Neural progenitor cell (in vitro differentiated cells): ENCODE results near the gene BPIFB2. TPM values are rescaled to one million over a fixed set of nuclear protein-coding genes. Genes with fewer than 3 reads are reported as not detected.

Experiments
- DNase-seq: peaks from one replicate; pipeline ENCODE4 v3.0.0-alpha.2; 2016; ENCODE audit warnings: low spot score
- H2AFZ ChIP-seq: fragments of 200-600 bp; sonication (generic); replicated peaks from 2 replicates; pipeline ENCODE4 v1.6.1; 2016; ENCODE audit warnings: antibody characterized with exemption
- H3F3A ChIP-seq: fragments of 200-600 bp; sonication (generic); 2 replicates; pipeline ENCODE4 v1.6.1; 2016; ENCODE audit warnings: antibody characterized with exemption, low read depth
- H3K27ac ChIP-seq: fragments of 200-600 bp; sonication (generic); 2 replicates; pipeline ENCODE4 v1.5.1; 2016; ENCODE audit warnings: mild to moderate bottlenecking
- H3K27me3 ChIP-seq: fragments of 200-600 bp; sonication (generic); 2 replicates; pipeline ENCODE4 v1.6.1; 2016; ENCODE audit warnings: mild to moderate bottlenecking, moderate library complexity
- H3K36me3 ChIP-seq: fragments of 200-600 bp; sonication (generic); 2 replicates; pipeline ENCODE4 v1.5.1; 2016
- H3K4me1 ChIP-seq: fragments of 200-600 bp; sonication (generic); 2 replicates; pipeline ENCODE4 v1.6.1; 2016; ENCODE audit warnings: mixed run types
- H3K4me2 ChIP-seq: fragments of 200-600 bp; sonication (generic); 2 replicates; pipeline ENCODE4 v1.6.1; 2016
- H3K4me3 ChIP-seq: fragments of 200-600 bp; sonication (generic); 2 replicates; pipeline ENCODE4 v1.5.1; 2016
- H3K79me2 ChIP-seq: fragments of 200-600 bp; sonication (generic); 2 replicates; pipeline ENCODE4 v1.6.1; 2016; ENCODE audit warnings: low read depth
- H3K9ac ChIP-seq: fragments of 200-600 bp; sonication (generic); 2 replicates; pipeline ENCODE4 v1.6.1; 2016
- H3K9me3 ChIP-seq: fragments of 200-600 bp; sonication (generic); 2 replicates; pipeline ENCODE4 v1.5.1; 2016; ENCODE audit warnings: low read depth
- H4K20me1 ChIP-seq: fragments of 200-600 bp; sonication (generic); 2 replicates; pipeline ENCODE4 v1.6.1; 2016; ENCODE audit warnings: low read depth
- H3K27ac Mint-ChIP-seq: 3 replicates; pipeline ENCODE4 v1.8.0; 2021; ENCODE audit warnings: mixed read lengths
- H3K27me3 Mint-ChIP-seq: 2 replicates; pipeline ENCODE4 v1.8.0; 2022; ENCODE audit warnings: low read depth, mild to moderate bottlenecking, inconsistent platforms, moderate library complexity, mixed read lengths; ENCODE audit not compliant: insufficient read depth
- H3K36me3 Mint-ChIP-seq: 3 replicates; pipeline ENCODE4 v1.8.0; 2021; ENCODE audit warnings: mixed read lengths
- H3K4me1 Mint-ChIP-seq: 3 replicates; pipeline ENCODE4 v1.8.0; 2021; ENCODE audit warnings: mixed read lengths
- H3K4me3 Mint-ChIP-seq: 3 replicates; pipeline ENCODE4 v1.8.0; 2021; ENCODE audit warnings: mild to moderate bottlenecking, moderate library complexity, mixed read lengths
- H3K9me3 Mint-ChIP-seq: 3 replicates; pipeline ENCODE4 v1.8.0; 2020; ENCODE audit warnings: mixed read lengths
- CTCF ChIP-seq: fragments of 200-600 bp; sonication (generic); IDR thresholded peaks from 2 replicates; pipeline ENCODE4 v1.5.1; 2017; ENCODE audit warnings: antibody characterized with exemption, mild to moderate bottlenecking
- EZH2 ChIP-seq: fragments of 200-600 bp; sonication (generic); IDR thresholded peaks from 2 replicates; pipeline ENCODE4 v1.6.1; 2017; ENCODE audit warnings: antibody characterized with exemption, mild to moderate bottlenecking, moderate library complexity
- EZH2phosphoT487 ChIP-seq: fragments of 200-600 bp; sonication (generic); IDR thresholded peaks from 2 replicates; pipeline ENCODE4 v1.6.1; 2017; ENCODE audit warnings: antibody characterized with exemption
- total RNA-seq: library from RNA; depleted of rRNA; stranded (reverse); fragments of >200 nt; gene quantifications from 2 replicates; pipeline ENCODE4 v1.2.3, GENCODE V29; 2015; ENCODE audit warnings: low replicate concordance

Gene BPIFB2
- not detected in 2 replicates for total RNA-seq

- Mint-ChIP-seq H3K4me1 (peaks cover 26% of the 10 kb centered on the region), H3K27me3 (peaks cover 18% of the 10 kb centered on the region), H3K27ac (peak within 1 kb of the TSS; percentile 57), H3K36me3 (no peaks in the 10 kb centered on the region), H3K4me3 (no peak within 1 kb of the TSS), H3K9me3 (peaks cover 2% of the 10 kb centered on the region)
- Histone ChIP-seq H3K4me2 (no peak within 1 kb of the TSS), H3K4me3 (no peak within 1 kb of the TSS), H3K9ac (no peak within 1 kb of the TSS), H3K27me3 (no peaks in the 10 kb centered on the region), H3F3A (no peaks in the 10 kb centered on the region), H3K27ac (no peak within 1 kb of the TSS), H3K36me3 (no peaks in the 10 kb centered on the region), H3K9me3 (no peaks in the 10 kb centered on the region), H2AFZ (no peak within 1 kb of the TSS), H3K79me2 (no peaks in the 10 kb centered on the region), H4K20me1 (no peaks in the 10 kb centered on the region), H3K4me1 (no peaks in the 10 kb centered on the region)
- no peak for DNase-seq
- no peak for TF ChIP-seq EZH2
- no peak for TF ChIP-seq CTCF
- no peak for TF ChIP-seq EZH2phosphoT487
Measured at GRCh38 chr20:33007376-33008335, at the start of gene BPIFB2. TSS of gene BPIFB2 (plus strand) at chr20:33007704. CDS start at chr20:33008575, 871 bp downstream.

GRCh38 chr20:32958574-32958973 is 48.9 kb upstream of the BPIFB2 start:
- no peaks in the 10 kb centered on the region for H3K36me3 ChIP-seq
- DNase-seq: no peak
- no peak overlapping the region for H2AFZ ChIP-seq
- H3K4me3 ChIP-seq: no peak overlapping the region
- peaks cover 30% of the 10 kb centered on the region for H3K27me3 ChIP-seq
- H3K36me3 Mint-ChIP-seq: no peaks in the 10 kb centered on the region
- H4K20me1 ChIP-seq: no peaks in the 10 kb centered on the region
- peaks cover 12% of the 10 kb centered on the region for H3K27me3 Mint-ChIP-seq
- peaks cover 11% of the 10 kb centered on the region for H3K9me3 ChIP-seq
- H3K4me1 Mint-ChIP-seq: no peaks in the 10 kb centered on the region
- no peaks in the 10 kb centered on the region for H3F3A ChIP-seq
- no peak overlapping the region for H3K27ac Mint-ChIP-seq
- no peak overlapping the region for H3K4me3 Mint-ChIP-seq
- H3K9me3 Mint-ChIP-seq: peaks cover 16% of the 10 kb centered on the region
- H3K27ac ChIP-seq: no peak overlapping the region
- H3K9ac ChIP-seq: no peak overlapping the region
- no peaks in the 10 kb centered on the region for H3K79me2 ChIP-seq
- no peak overlapping the region for H3K4me2 ChIP-seq
- H3K4me1 ChIP-seq: no peaks in the 10 kb centered on the region
- no peak for TF ChIP-seq EZH2
- TF ChIP-seq CTCF: no peak
- no peak for TF ChIP-seq EZH2phosphoT487

- Histone ChIP-seq H2AFZ (no peak overlapping the region), H3K4me1 (no peaks in the 10 kb centered on the region), H4K20me1 (no peaks in the 10 kb centered on the region), H3K27me3 (peaks cover 20% of the 10 kb centered on the region), H3K27ac (no peak overlapping the region), H3K9me3 (peaks cover 11% of the 10 kb centered on the region), H3K36me3 (no peaks in the 10 kb centered on the region), H3K4me3 (no peak overlapping the region), H3K79me2 (no peaks in the 10 kb centered on the region), H3F3A (no peaks in the 10 kb centered on the region), H3K4me2 (no peak overlapping the region), H3K9ac (no peak overlapping the region)
- Mint-ChIP-seq H3K27me3 (peaks cover 13% of the 10 kb centered on the region), H3K27ac (peak overlapping the region; percentile 9), H3K4me1 (no peaks in the 10 kb centered on the region), H3K4me3 (no peak overlapping the region), H3K9me3 (peaks cover 13% of the 10 kb centered on the region), H3K36me3 (no peaks in the 10 kb centered on the region)
- TF ChIP-seq EZH2 (no peak), EZH2phosphoT487 (no peak), CTCF (no peak)
- no peak for DNase-seq
Measured at GRCh38 chr20:32959351-32960221, 47.9 kb upstream of the BPIFB2 start.
